Prostate gland (tissue), 2 donors: ENCODE data around the gene HS3ST6. TPM values are rescaled to one million over a fixed set of nuclear protein-coding genes. Genes with fewer than 3 reads are reported as not detected.
A peak's percentile ranks its signal among the peaks of the same experiment; 100 is the strongest.

Experiments
- DNase-seq: peaks from one replicate; pipeline ENCODE4 v3.0.0-alpha.2; 2019; ENCODE audit warnings: low spot score
- H3K27ac ChIP-seq, 2 donors: fragments of 200-600 bp; sonication (generic); 2 replicates each; pipeline ENCODE4 v1.5.1; 2017 to 2019
- H3K27me3 ChIP-seq: fragments of 200-600 bp; sonication (generic); replicated peaks from 2 replicates; pipeline ENCODE4 v1.5.1; 2019; ENCODE audit not compliant: insufficient read depth
- H3K36me3 ChIP-seq, 2 donors: fragments of 200-600 bp; sonication (generic); 1 replicate in 1 of 2; 2 replicates in 1 of 2; pipeline versions ENCODE4 v1.5.1 to v1.8.1; 2017 to 2019
- H3K4me1 ChIP-seq: fragments of 200-600 bp; sonication (generic); replicated peaks from 2 replicates; pipeline ENCODE4 v1.5.1; 2019
- H3K4me3 ChIP-seq, 2 donors: fragments of 200-600 bp; sonication (generic); 2 replicates each; pipeline ENCODE4 v1.5.1; 2017 to 2019
- H3K9me3 ChIP-seq: fragments of 200-600 bp; sonication (generic); 2 replicates; pipeline ENCODE4 v1.5.1; 2017
- POLR2A ChIP-seq: fragments of 450-650 bp; IDR thresholded peaks from one replicate; pipeline ENCODE4 v1.6.1; 2016; ENCODE audit warnings: antibody characterized with exemption, mild to moderate bottlenecking
- POLR2AphosphoS5 ChIP-seq: sonication (generic); formaldehyde crosslinking; IDR thresholded peaks from one replicate; pipeline ENCODE4 v1.6.1; 2017; ENCODE audit warnings: antibody characterized with exemption
- WGBS: methylation state at CpG from one replicate; pipeline ENCODE4 v1.1.5; 2018; 5-methylcytosine and 5-hydroxymethylcytosine counted together
- intact Hi-C: fragments of 100-400 bp; cut with DNase I; formaldehyde crosslinking; loops from one replicate; pipeline ENCODE4 v1.14.2; 2022
- total RNA-seq, 2 donors: library from RNA; depleted of rRNA; stranded (reverse); fragments of >200 nt; gene quantifications; one replicate each; pipeline ENCODE4 v1.1.0, GENCODE V29; 2016
- TF ChIP-seq, protein P1 (sequence below), 4 experiments: fragments of 200-600 bp in 2 of 4; fragments of 450-650 bp in 2 of 4; sonication (generic) in 2 of 4; IDR thresholded peaks; 1 replicate in 3 of 4; 2 replicates in 1 of 4; pipeline ENCODE4 v1.5.1; 2016 to 2019; ENCODE audit warnings: antibody characterized with exemption in 4 of 4, mild to moderate bottlenecking in 2 of 4, moderate library complexity in 2 of 4

HS3ST6 gene
- total RNA-seq, 2 donors from 2014 or later = 0.77 to 0.91 TPM

DNA sequence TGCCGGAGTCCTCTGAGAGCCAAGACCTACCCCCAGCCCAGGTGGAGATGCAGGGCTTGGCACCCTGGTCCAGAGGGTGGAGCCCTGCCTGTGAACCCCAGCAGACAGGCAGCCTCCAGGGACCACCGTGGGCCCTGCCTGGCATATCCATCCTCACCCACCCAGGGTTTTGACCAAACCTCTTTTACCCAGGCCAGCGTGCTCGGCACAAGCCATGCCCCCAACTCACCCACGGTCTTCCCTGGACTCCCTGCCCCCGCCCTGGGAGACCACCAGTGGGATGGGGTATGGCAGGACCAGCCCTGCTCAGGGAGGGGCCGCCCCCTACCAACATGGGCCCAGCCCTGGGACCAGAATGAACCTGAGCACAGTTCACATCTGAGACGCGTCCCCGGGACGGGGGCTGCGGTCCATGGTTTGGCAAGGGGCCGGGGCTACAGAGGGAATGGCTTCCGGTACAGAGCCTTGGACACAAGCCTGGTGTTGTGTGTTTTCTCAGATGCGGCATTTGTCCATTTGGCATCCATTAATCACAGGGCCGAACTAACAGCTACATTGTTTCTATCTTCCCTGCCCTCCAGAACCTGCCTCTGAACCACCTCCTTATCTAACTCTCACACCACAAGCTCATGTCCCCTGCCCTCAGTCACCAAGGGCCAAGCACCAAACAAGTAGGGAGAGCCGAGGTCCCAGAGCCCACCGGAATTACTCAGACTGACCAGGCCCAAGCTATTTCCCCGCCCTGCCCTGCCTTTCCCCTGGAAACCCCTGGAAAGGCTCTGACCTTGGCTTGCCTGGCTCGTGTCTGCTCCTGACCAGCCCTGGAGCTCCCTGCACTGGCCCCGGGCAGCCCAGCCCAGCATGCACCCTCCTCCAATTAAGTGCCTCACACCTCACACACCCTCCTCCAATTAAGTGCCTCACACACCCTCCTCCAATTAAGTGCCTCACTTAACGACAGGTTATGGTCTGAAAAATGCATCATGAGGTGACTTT lies 14.1 kb downstream of the HS3ST6 start:
- intact Hi-C loops = no loop called here
- Histone ChIP-seq H3K9me3 (no peaks in the 10 kb centered on the region), H3K27ac (no peak overlapping the region), H3K27me3 (no peaks in the 10 kb centered on the region), H3K36me3 (no peaks in the 10 kb centered on the region), H3K4me3 (no peak overlapping the region), H3K4me1 (no peaks in the 10 kb centered on the region)
- no peak for TF ChIP-seq POLR2A
- TF ChIP-seq, protein P1, sequence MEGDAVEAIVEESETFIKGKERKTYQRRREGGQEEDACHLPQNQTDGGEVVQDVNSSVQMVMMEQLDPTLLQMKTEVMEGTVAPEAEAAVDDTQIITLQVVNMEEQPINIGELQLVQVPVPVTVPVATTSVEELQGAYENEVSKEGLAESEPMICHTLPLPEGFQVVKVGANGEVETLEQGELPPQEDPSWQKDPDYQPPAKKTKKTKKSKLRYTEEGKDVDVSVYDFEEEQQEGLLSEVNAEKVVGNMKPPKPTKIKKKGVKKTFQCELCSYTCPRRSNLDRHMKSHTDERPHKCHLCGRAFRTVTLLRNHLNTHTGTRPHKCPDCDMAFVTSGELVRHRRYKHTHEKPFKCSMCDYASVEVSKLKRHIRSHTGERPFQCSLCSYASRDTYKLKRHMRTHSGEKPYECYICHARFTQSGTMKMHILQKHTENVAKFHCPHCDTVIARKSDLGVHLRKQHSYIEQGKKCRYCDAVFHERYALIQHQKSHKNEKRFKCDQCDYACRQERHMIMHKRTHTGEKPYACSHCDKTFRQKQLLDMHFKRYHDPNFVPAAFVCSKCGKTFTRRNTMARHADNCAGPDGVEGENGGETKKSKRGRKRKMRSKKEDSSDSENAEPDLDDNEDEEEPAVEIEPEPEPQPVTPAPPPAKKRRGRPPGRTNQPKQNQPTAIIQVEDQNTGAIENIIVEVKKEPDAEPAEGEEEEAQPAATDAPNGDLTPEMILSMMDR (IDR thresholded peaks at IDR 0.05) = no peak
- no peak for TF ChIP-seq POLR2AphosphoS5
- 75% methylated on average over 22 of the region's 22 CpGs for WGBS
- no peak for DNase-seq

DNA sequence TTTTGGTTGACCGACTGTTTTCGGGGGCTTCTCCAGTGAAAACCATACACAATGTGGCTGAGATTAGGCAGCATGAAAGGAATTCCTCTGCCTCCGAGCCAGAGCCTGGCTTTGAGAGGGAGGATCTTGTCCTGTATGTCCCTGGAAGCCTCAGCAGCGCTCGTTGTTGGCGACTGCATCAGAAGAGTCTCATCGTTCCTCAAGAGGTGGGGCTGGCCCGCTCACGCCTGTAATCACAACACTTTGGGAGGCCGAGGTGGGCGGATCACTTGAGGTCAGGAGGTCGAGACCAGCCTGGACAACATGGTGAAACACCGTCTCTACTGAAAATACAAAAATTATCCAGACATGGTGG lies 15.0 kb downstream of the HS3ST6 start:
- DNase-seq = no peak
- H3K4me3 ChIP-seq = no peak overlapping the region
- no peaks in the 10 kb centered on the region for H3K27me3 ChIP-seq
- 58% methylated on average over 13 of the region's 13 CpGs for WGBS
- no peaks in the 10 kb centered on the region for H3K36me3 ChIP-seq
- H3K9me3 ChIP-seq = no peaks in the 10 kb centered on the region
- no peaks in the 10 kb centered on the region for H3K4me1 ChIP-seq
- no peak overlapping the region for H3K27ac ChIP-seq
- TF ChIP-seq POLR2AphosphoS5 (no peak), POLR2A (no peak)
- TF ChIP-seq, protein P1 (IDR thresholded peaks at IDR 0.05) = no peak
- intact Hi-C loops = no loop called here

DNA sequence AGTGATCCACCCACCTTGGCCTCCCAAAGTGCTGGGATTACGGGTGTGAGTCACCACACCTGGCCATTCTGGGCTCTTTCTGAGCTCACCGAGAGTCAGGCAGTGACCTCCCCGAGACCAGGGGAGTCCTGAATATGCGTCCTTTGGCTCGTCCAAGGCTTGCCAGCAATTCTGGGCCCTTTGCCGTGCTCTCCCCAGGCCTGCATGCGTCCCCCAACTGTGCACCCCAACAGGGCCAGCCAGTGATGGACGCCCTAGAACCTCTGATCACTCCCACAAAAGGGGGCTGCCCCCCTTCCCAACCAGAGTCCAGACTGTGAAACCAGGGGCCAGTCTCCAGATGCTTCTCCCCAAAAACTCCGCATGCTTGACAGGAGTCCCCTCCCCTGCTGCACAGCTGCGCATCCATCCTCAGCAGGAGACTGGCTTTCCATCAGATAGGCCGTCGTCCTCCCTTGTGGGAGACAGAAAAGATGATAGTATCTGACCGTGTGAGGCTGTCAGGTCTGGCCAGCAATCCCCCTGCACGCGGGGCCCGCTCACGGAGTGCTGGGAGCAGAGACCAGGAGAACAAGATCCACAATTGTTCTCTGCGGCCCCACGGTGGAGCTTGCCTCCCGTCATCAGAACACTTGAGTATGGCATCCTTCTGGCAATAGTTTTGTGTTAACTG lies 15.5 kb downstream of the HS3ST6 start:
- Histone ChIP-seq H3K36me3 (no peaks in the 10 kb centered on the region), H3K9me3 (no peaks in the 10 kb centered on the region), H3K4me3 (no peak overlapping the region), H3K4me1 (no peaks in the 10 kb centered on the region), H3K27me3 (no peaks in the 10 kb centered on the region), H3K27ac (no peak overlapping the region)
- TF ChIP-seq POLR2A = no peak
- TF ChIP-seq, protein P1 (IDR thresholded peaks at IDR 0.05) = no peak
- no peak for TF ChIP-seq POLR2AphosphoS5
- 69% methylated on average over 20 of the region's 20 CpGs for WGBS
- intact Hi-C loops = no loop called here
- no peak for DNase-seq

DNA sequence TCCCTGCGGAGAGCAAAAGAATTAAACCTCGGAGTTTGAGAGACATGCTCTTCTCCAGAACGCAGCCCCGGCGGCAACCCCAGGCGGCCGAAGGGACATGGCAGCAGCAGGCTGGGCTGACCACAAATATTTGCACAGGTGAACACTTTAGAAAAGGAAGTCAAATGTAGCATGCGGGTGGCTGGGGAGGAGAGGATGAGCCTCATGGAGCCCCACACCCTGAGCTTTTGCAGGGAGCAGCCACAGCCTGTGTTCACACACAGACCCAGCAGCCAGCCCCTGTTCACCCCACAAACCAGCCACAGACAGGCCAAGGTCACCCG lies 17.8 kb downstream of the HS3ST6 start:
- Histone ChIP-seq H3K27me3 (no peaks in the 10 kb centered on the region), H3K27ac (no peak overlapping the region)
- 31% methylated on average over 9 of the region's 9 CpGs for WGBS

More for the DNA sequence above, 17.8 kb downstream of the HS3ST6 start:
- Histone ChIP-seq H3K36me3 (no peaks in the 10 kb centered on the region), H3K4me1 (no peaks in the 10 kb centered on the region), H3K9me3 (no peaks in the 10 kb centered on the region), H3K4me3 (no peak overlapping the region)
- TF ChIP-seq, protein P1 (IDR thresholded peaks at IDR 0.05) = peak in 1 of 4 experiments; percentile 1
- TF ChIP-seq POLR2A (no peak), POLR2AphosphoS5 (no peak)
- intact Hi-C loops = no loop called here
- DNase-seq = no peak
